SK-N-SH (cell line): ENCODE results near the gene TINAGL1. TPM values are rescaled to one million over a fixed set of nuclear protein-coding genes. Genes with fewer than 3 reads are reported as not detected.

Experiments used
- CTCF ChIA-PET: fragments of 300-600, 350-600 bp; formaldehyde crosslinking; extraction: SDS; loops from one replicate; lab custom pipeline; 2021; lab: Yijun Ruan, JAX
- POLR2A ChIA-PET: fragments of 350-600 bp; sonication (Branson Sonifier 250); formaldehyde crosslinking; extraction: SDS; loops from one replicate; lab custom pipeline; 2020; ENCODE audit warnings: antibody characterized with exemption, inconsistent platforms; lab: Yijun Ruan, JAX
- DNase-seq: peaks from one replicate; pipeline ENCODE4 v3.0.0; 2012
- H2AFZ ChIP-seq: fragments of 200-600 bp; sonication (generic); 2 replicates; pipeline ENCODE4 v1.8.1; 2016; ENCODE audit warnings: antibody characterized with exemption, mild to moderate bottlenecking, low read depth
- H3F3A ChIP-seq: fragments of 200-600 bp; sonication (generic); replicated peaks from 2 replicates; pipeline ENCODE3; 2016; ENCODE audit warnings: antibody characterized with exemption, mild to moderate bottlenecking; ENCODE audit not compliant: insufficient read depth
- H3K27ac ChIP-seq, 2 experiments: fragments of 200-500 bp in 1 of 2; fragments of 200-600 bp in 1 of 2; sonication (Bioruptor generic) in 1 of 2; sonication (generic), shearing (Covaris generic) in 1 of 2; 2 replicates each; pipeline versions ENCODE4 v1.5.1 to v1.6.1; 2014 to 2016; ENCODE audit warnings: low read depth in 2 of 2, inconsistent platforms in 1 of 2, low read length in 1 of 2, mild to moderate bottlenecking in 1 of 2, mixed read lengths in 1 of 2
- H3K27me3 ChIP-seq: fragments of 200-600 bp; sonication (generic), shearing (Covaris generic); 2 replicates; pipeline ENCODE4 v1.6.1; 2016; ENCODE audit warnings: mixed run types; ENCODE audit not compliant: insufficient read depth
- H3K36me3 ChIP-seq, 2 experiments: fragments of 200-500 bp in 1 of 2; fragments of 200-600 bp in 1 of 2; sonication (Bioruptor generic) in 1 of 2; sonication (generic) in 1 of 2; replicated peaks in 1 of 2; 2 replicates each; pipeline versions ENCODE3 to v1.5.1; 2014 to 2016; ENCODE audit warnings: low read length in 1 of 2, mild to moderate bottlenecking in 1 of 2; ENCODE audit not compliant: insufficient read depth in 2 of 2, control insufficient read depth in 1 of 2
- H3K4me1 ChIP-seq, 2 experiments: fragments of 200-500 bp in 1 of 2; fragments of 200-600 bp in 1 of 2; sonication (Bioruptor generic) in 1 of 2; sonication (generic), shearing (Covaris generic) in 1 of 2; 2 replicates each; pipeline versions ENCODE4 v1.5.1 to v1.6.1; 2014 to 2016; ENCODE audit warnings: low read depth in 1 of 2, low read length in 1 of 2, mixed run types in 1 of 2; ENCODE audit not compliant: insufficient read depth in 2 of 2, control insufficient read depth in 1 of 2
- H3K4me2 ChIP-seq: fragments of 200-600 bp; sonication (generic), shearing (Covaris generic); 2 replicates; pipeline ENCODE4 v1.6.1; 2017; ENCODE audit warnings: mixed run types
- H3K4me3 ChIP-seq, 2 experiments: fragments of 200-500 bp in 1 of 2; fragments of 200-600 bp in 1 of 2; sonication (Bioruptor generic) in 1 of 2; sonication (generic), shearing (Covaris generic) in 1 of 2; 2 replicates each; pipeline versions ENCODE4 v1.5.1 to v1.8.1; 2014 to 2016; ENCODE audit warnings: low read depth in 2 of 2, inconsistent platforms in 1 of 2, low read length in 1 of 2, mild to moderate bottlenecking in 1 of 2, mixed read lengths in 1 of 2, moderate library complexity in 1 of 2
- H3K79me2 ChIP-seq: fragments of 200-600 bp; sonication (generic); 2 replicates; pipeline ENCODE4 v1.8.1; 2017; ENCODE audit warnings: mild to moderate bottlenecking; ENCODE audit not compliant: insufficient read depth
- H3K9ac ChIP-seq: fragments of 200-600 bp; sonication (generic); 2 replicates; pipeline ENCODE4 v1.6.1; 2017; ENCODE audit warnings: mixed run types
- H3K9me2 ChIP-seq: fragments of 200-600 bp; sonication (generic); 2 replicates; pipeline ENCODE4 v1.6.1; 2017; ENCODE audit warnings: mixed run types
- H3K9me3 ChIP-seq: fragments of 200-600 bp; sonication (generic); 2 replicates; pipeline ENCODE4 v1.6.1; 2017; ENCODE audit warnings: mixed run types, mild to moderate bottlenecking, moderate library complexity
- H4K20me1 ChIP-seq: fragments of 200-600 bp; sonication (generic); 2 replicates; pipeline ENCODE4 v1.6.1; 2017; ENCODE audit warnings: mild to moderate bottlenecking, mixed run types; ENCODE audit not compliant: insufficient read depth
- EP300 ChIP-seq, 2 experiments: IDR thresholded peaks; 2 replicates each; pipeline versions ENCODE4 v1.4.0 to v1.6.1; 2012; ENCODE audit warnings: borderline replicate concordance in 1 of 2, low read depth in 1 of 2, low read length in 1 of 2
- FOSL2 ChIP-seq: IDR thresholded peaks from 2 replicates; pipeline ENCODE4 v1.4.0; 2012; ENCODE audit warnings: low read depth, mild to moderate bottlenecking, moderate library complexity, borderline replicate concordance
- FOXJ3 ChIP-seq: sonication (generic); formaldehyde crosslinking; IDR thresholded peaks from 2 replicates; pipeline ENCODE4 v1.5.1; 2020; ENCODE audit warnings: mild to moderate bottlenecking, missing genetic modification reagents
- MAX ChIP-seq: IDR thresholded peaks from 2 replicates; pipeline ENCODE4 v1.4.0; 2012; ENCODE audit warnings: low read depth
- MXI1 ChIP-seq: IDR thresholded peaks from 2 replicates; pipeline ENCODE4 v1.6.1; 2012; ENCODE audit warnings: mild to moderate bottlenecking, low read depth, low read length, improper control_type of control experiment
- NRF1 ChIP-seq: IDR thresholded peaks from 2 replicates; pipeline ENCODE4 v1.6.1; 2012; ENCODE audit warnings: low read depth, mild to moderate bottlenecking, low read length
- POLR2AphosphoS5 ChIP-seq: IDR thresholded peaks from 2 replicates; pipeline ENCODE4 v1.6.1; 2012; ENCODE audit warnings: low read depth, low read length
- RCOR1 ChIP-seq: fragments of 150-350 bp; IDR thresholded peaks from 2 replicates; pipeline ENCODE4 v1.6.1; 2017; ENCODE audit warnings: antibody characterized with exemption, low read length
- REST ChIP-seq: IDR thresholded peaks from 2 replicates; pipeline ENCODE4 v1.6.1; 2012; ENCODE audit warnings: mild to moderate bottlenecking, low read depth, low read length, moderate library complexity
- RFX5 ChIP-seq: IDR thresholded peaks from 2 replicates; pipeline ENCODE4 v1.6.1; 2012; ENCODE audit warnings: mild to moderate bottlenecking, improper control_type of control experiment, low read length
- RXRA ChIP-seq: IDR thresholded peaks from 2 replicates; pipeline ENCODE4 v1.4.0; 2012; ENCODE audit warnings: low read depth, mild to moderate bottlenecking, borderline replicate concordance
- SIN3A ChIP-seq: IDR thresholded peaks from 2 replicates; pipeline ENCODE4 v1.6.1; 2012; ENCODE audit warnings: low read depth, mild to moderate bottlenecking, low read length, moderate library complexity, borderline replicate concordance
- SMC3 ChIP-seq: IDR thresholded peaks from 2 replicates; pipeline ENCODE4 v1.6.1; 2012; ENCODE audit warnings: low read depth, low read length, improper control_type of control experiment
- TCF12 ChIP-seq: IDR thresholded peaks from 2 replicates; pipeline ENCODE4 v1.4.0; 2012
- TEAD4 ChIP-seq: IDR thresholded peaks from 2 replicates; pipeline ENCODE4 v1.4.0; 2012; ENCODE audit warnings: mild to moderate bottlenecking, borderline replicate concordance; ENCODE audit not compliant: insufficient read depth
- USF1 ChIP-seq: IDR thresholded peaks from 2 replicates; pipeline ENCODE4 v1.4.0; 2012; ENCODE audit warnings: low read depth, borderline replicate concordance
- WGBS: methylation state at CpG from one replicate; pipeline ENCODE4 v1.1.6; 2017; ENCODE audit warnings: low lambda C conversion rate; 5-methylcytosine and 5-hydroxymethylcytosine counted together
- polyA plus RNA-seq, 3 experiments: library from polyadenylated mRNA; depleted of rRNA; stranded (reverse); fragments of >200 nt; gene quantifications; 2 replicates each; pipeline ENCODE4 v1.2.3, GENCODE V29; 2012

The TINAGL1 gene
- polyA plus RNA-seq, 1 of the 3 experiments (the other 2 are of a cell fraction) = not detected

- H4K20me1 ChIP-seq = no peaks in the 10 kb centered on the region
- no peaks in the 10 kb centered on the region for H3K36me3 ChIP-seq
- WGBS = 93% methylated on average over 3 of the region's 27 CpGs
- H3K27me3 ChIP-seq = no peaks in the 10 kb centered on the region
- H3K9me2 ChIP-seq = no peaks in the 10 kb centered on the region
- CTCF ChIA-PET = interaction anchor here (0.7 to 4.5 kb wide), 6 partner anchors 9 to 204 kb away, joined by 3 to 36 read pairs (median 6); partner anchors contain the start of gene HCRTR1
- no peaks in the 10 kb centered on the region for H3K9me3 ChIP-seq
- H3K9ac ChIP-seq = no peak overlapping the region
- no peak overlapping the region for H3K27ac ChIP-seq
- H3K79me2 ChIP-seq = no peaks in the 10 kb centered on the region
- peaks cover 0 to 18% of the 10 kb centered on the region in 2 experiments; a peak in 2 of 4 replicates for H3K4me1 ChIP-seq
- H3K4me3 ChIP-seq = no peak overlapping the region
- no peak overlapping the region for H2AFZ ChIP-seq
- TF ChIP-seq SMC3 (no peak), FOXJ3 (no peak), SIN3A (no peak), FOSL2 (no peak), RCOR1 (no peak), POLR2AphosphoS5 (no peak), REST (no peak), RXRA (no peak), MXI1 (no peak), TEAD4 (no peak), EP300 (IDR thresholded peaks at IDR 0.05; ENCODE audit: borderline replicate concordance in 1 of 2, low read depth in 1 of 2, low read length in 1 of 2) (no peak), NRF1 (no peak), RFX5 (no peak), MAX (no peak), TCF12 (no peak), USF1 (no peak)
- TF ChIP-seq, all 33 proteins: peak for 0
- no peak for DNase-seq
- Histone ChIP-seq H3K4me2 (no peak overlapping the region), H3F3A (no peaks in the 10 kb centered on the region)
- POLR2A ChIA-PET = no interaction called here
These were observed 8.8 kb downstream of the TINAGL1 start for GRCh38 chr1:31584869-31585735.
